Measurements from ENCODE around the gene SAMD4A. TPM values are rescaled to one million over a fixed set of nuclear protein-coding genes. Genes with fewer than 3 reads are reported as not detected.
"Not testable (repeated sequence)": the region's sequence is repeated elsewhere in the genome, so short reads cannot be mapped to it uniquely, and the experiment has no call there.

Gene SAMD4A
- polyA plus RNA-seq, 2 of the 4 experiments (the other 2 are of a cell fraction) = 3.9 to 5.4 TPM

- TF ChIP-seq CHD4 (IDR thresholded peaks at IDR 0.05; ENCODE audit: borderline replicate concordance) = no peak
These were observed 180.7 kb downstream of the SAMD4A start (continued) for GRCh38 chr14:54747616-54748015.

DNA sequence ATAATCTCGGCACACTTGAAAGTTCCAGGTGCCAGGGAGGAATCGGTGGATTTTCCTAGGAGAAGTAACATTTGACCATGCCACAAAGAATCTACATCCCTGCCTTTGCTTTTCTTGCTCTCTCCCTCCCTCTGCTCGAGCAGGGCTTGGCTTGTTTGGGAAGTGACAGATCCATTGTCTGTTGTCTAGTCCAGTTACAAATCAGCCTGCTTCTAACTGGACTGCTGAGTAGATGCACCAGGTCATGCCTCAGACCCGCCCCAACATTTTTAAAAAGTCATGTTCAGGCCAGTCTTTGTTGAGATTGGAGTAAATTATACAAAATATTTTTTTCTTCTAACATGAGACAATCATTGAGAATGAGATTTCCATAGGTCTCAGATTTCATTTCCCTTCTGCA is 182.3 kb downstream of the SAMD4A start:
- no peak for TF ChIP-seq CBX8 (IDR thresholded peaks at IDR 0.05)
- no peak for TF ChIP-seq HEYL (CRISPR knock-in tag; IDR thresholded peaks at IDR 0.05)
- TF ChIP-seq RAD21 (conservative IDR thresholded peaks at IDR 0.05 in 1 of 2, IDR thresholded peaks at IDR 0.05 in 1 of 2) = no peak
- TF ChIP-seq PHF8 (IDR thresholded peaks at IDR 0.05; ENCODE audit: borderline replicate concordance, low read depth) = no peak
- no peak for TF ChIP-seq FOXS1 (CRISPR knock-in tag; IDR thresholded peaks at IDR 0.05)
- no peak for TF ChIP-seq RFX5 (IDR thresholded peaks at IDR 0.05)
- TF ChIP-seq NR3C1 (IDR thresholded peaks at IDR 0.05) = no peak
- TF ChIP-seq JUNB (IDR thresholded peaks at IDR 0.05) = no peak
- no peak for TF ChIP-seq POLR2A (IDR thresholded peaks at IDR 0.05; ENCODE audit: low read length)
- TF ChIP-seq CHD2 (IDR thresholded peaks at IDR 0.05; ENCODE audit: low read length, partially characterized antibody) = no peak
- POLR2A ChIA-PET = no interaction called here
- CTCF ChIA-PET = interaction anchor here (0.5 kb wide), 1 partner anchor 386 kb away, joined by 3 read pairs; no protein-coding TSS in a partner anchor
- 87% methylated on average over 4 of the region's 4 CpGs for WGBS (ENCODE audit: missing lambda C conversion rate)
- FAIRE-seq (no peak), DNase-seq (ENCODE audit: low read depth in 1 of 2, low spot score in 1 of 2) (no peak), ATAC-seq (no peak)
- H3K4me2 ChIP-seq = no peak overlapping the region
- no peak overlapping the region for H3K27ac ChIP-seq
- no peaks in the 10 kb centered on the region for H3K4me1 ChIP-seq
- H3K4me3 ChIP-seq = no peak overlapping the region
- no peaks in the 10 kb centered on the region for H3K9me3 ChIP-seq

- POLR2A ChIA-PET = no interaction called here
- DNase-seq (ENCODE audit: low read depth in 1 of 2, low spot score in 1 of 2) (no peak), FAIRE-seq (no peak), ATAC-seq (no peak)
- no peak overlapping the region for H3K4me2 ChIP-seq
- H3K4me1 ChIP-seq = no peaks in the 10 kb centered on the region
- 82% methylated on average over 5 of the region's 5 CpGs for WGBS (ENCODE audit: missing lambda C conversion rate)
- TF ChIP-seq REST (IDR thresholded peaks at IDR 0.05) (no peak), KDM5A (IDR thresholded peaks at IDR 0.05) (no peak), HDAC2 (IDR thresholded peaks at IDR 0.05) (no peak), RCOR1 (IDR thresholded peaks at IDR 0.05; ENCODE audit: low read depth, low read length) (no peak), ZC3H11A (IDR thresholded peaks at IDR 0.05) (no peak), NPAS2 (CRISPR knock-in tag; IDR thresholded peaks at IDR 0.05; ENCODE audit: borderline replicate concordance) (no peak), EHMT2 (IDR thresholded peaks at IDR 0.05; ENCODE audit: low read depth) (no peak), ZNF302 (CRISPR knock-in tag; IDR thresholded peaks at IDR 0.05) (no peak), CBX2 (IDR thresholded peaks at IDR 0.05; ENCODE audit: borderline replicate concordance, low read depth) (no peak), ESRRA (IDR thresholded peaks at IDR 0.05; ENCODE audit: borderline replicate concordance, low read length) (no peak), SMC3 (IDR thresholded peaks at IDR 0.05) (no peak)
- H3K4me3 ChIP-seq = no peak overlapping the region
- no peak overlapping the region for H3K27ac ChIP-seq
- H3K9me3 ChIP-seq = no peaks in the 10 kb centered on the region
- CTCF ChIA-PET = interaction anchor here (1.1 to 1.4 kb wide), 2 partner anchors 24 to 186 kb away, joined by 3 to 4 read pairs; no protein-coding TSS in a partner anchor
These were observed 182.8 kb downstream of the SAMD4A start for GRCh38 chr14:54749727-54750126.

DNA sequence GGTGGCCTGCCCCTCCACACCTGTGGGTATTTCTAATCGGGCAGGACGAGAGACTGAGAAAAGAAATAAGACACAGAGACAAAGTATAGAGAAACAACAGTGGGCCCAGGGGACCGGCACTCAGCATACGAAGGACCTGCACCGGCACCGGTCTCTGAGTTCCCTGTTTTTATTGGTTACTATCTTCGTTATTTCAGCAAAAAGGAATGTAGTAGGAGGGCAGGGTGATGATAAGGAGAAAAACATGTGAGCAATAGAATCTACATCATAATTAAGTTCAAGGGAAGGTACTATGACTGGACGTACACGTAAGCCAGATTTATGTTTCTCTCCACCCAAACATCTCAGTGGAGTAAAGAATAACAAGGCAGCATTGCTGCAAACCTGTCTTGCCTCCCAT is 185.7 kb downstream of the SAMD4A start:
- H3K9me3 ChIP-seq; H3K4me1 ChIP-seq; H3K4me2 ChIP-seq; POLR2A ChIA-PET; H3K27ac ChIP-seq; FAIRE-seq; ATAC-seq; DNase-seq (ENCODE audit: low read depth in 1 of 2, low spot score in 1 of 2); H3K4me3 ChIP-seq: not testable (repeated sequence)
- 90% methylated on average over 9 of the region's 9 CpGs for WGBS (ENCODE audit: missing lambda C conversion rate)
- CTCF ChIA-PET = interaction anchor here (0.9 kb wide), 1 partner anchor 21 kb away, joined by 4 read pairs; no protein-coding TSS in a partner anchor

- H3K9me3 ChIP-seq; H3K4me2 ChIP-seq; DNase-seq (ENCODE audit: low read depth in 1 of 2, low spot score in 1 of 2); FAIRE-seq; POLR2A ChIA-PET; H3K4me1 ChIP-seq; ATAC-seq; H3K4me3 ChIP-seq; H3K27ac ChIP-seq: not testable (repeated sequence)
- CTCF ChIA-PET = interaction anchor here (1.3 to 1.8 kb wide), 2 partner anchors 20 to 189 kb away, joined by 3 to 7 read pairs; no protein-coding TSS in a partner anchor
- 75% methylated on average over 3 of the region's 3 CpGs for WGBS (ENCODE audit: missing lambda C conversion rate)
These were observed 186.5 kb downstream of the SAMD4A start for GRCh38 chr14:54753396-54753795.

All from A549 (cell line).